NCI-H1092 (cell line): Measurements from ENCODE around the gene SLC12A9.

Experiments used
- DNase-seq: peaks from one replicate; lab custom pipeline; 2025; lab: John Stamatoyannopoulos, UW

The SLC12A9 gene

DNA sequence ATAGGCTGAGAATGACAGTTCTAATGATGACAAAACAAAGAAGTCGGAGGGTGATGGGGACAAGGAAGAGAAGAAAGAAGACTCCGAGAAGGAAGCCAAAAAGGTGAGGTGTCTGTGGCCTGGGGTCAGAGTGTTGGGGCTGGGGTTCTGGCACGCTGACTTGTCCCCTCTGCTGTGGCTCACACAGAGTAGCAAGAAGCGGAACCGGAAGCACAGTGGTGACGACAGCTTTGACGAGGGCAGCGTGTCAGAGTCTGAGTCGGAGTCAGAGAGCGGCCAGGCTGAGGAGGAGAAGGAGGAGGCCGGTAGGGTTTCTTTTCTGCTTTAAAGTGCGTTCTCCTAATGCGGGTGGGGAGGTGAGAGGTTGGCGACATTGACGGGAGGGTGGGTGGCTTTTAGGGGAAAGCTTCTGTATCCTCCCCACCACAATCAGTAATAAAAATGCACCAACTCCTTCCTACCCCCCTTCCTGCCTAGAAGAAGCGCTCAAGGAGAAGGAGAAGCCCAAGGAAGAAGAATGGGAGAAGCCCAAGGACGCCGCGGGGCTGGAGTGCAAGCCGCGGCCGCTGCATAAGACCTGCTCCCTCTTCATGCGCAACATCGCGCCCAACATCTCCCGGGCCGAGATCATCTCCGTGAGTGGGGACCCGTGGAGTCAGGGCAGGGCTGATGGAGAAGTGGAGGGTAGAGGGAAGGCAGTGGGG lies 32.4 kb downstream of the SLC12A9 start:
- DNase-seq, result no peak

DNA sequence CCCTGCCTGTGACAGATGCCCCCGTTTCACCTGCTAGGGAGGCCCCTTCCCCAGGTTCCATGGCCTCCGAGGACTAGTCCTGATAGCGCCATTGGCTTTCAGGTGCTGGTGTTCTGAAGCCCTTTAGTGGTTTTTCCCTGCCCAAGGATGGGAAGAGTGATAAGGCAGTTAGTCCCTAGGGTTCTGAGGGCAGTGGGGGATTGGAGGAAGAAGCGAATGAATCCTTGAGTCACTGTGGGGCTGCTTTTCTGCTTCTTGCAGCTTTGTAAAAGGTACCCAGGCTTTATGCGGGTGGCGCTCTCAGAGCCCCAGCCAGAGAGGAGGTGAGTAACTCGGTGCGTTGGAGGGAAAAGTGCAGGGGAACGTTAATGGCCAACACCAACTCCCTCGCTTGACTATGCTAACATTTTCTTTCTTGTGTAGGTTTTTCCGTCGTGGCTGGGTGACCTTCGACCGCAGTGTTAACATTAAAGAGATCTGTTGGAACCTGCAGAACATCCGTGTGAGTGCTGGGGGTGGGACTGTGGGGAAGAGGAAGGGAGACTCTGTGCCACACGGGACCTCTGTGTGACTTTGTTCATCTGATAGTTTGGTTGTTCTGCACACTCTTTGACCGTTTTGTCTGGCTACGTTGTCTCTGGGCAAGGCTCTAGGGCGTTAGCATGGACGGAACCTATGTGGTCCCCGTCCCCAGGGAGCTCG lies 33.1 kb downstream of the SLC12A9 start:
- no peak for DNase-seq

DNA sequence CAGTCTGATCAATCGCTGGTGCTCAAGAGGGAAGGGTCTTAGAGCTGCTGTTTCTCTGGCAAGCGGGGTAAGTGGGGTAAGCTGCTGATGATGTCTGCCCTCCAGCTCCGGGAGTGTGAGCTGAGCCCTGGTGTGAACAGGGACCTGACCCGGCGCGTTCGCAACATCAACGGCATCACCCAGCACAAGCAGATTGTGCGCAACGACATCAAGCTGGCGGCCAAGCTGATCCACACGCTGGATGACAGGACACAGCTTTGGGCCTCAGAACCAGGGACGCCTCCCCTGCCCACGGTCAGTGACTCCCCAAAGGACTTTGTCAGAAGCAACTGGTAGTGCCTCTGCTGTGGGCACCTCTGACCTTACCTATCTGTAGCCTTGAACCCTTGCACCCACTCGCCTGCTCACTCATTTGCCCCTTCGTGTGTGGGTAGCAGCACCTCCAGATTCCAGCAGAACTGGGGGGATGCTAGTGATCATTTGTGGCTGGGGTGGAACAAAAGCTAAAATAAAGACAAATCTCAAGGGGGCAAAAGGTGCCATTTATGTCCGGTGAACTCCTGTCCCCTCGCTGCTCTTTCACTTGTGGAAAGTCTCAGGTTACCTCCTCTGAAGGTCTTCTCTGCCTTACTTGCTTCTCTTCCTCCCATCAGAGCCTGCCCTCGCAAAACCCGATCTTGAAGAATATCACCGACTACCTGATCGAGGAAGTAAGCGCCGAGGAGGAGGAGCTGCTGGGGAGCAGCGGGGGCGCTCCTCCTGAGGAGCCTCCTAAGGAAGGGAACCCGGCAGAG lies 33.8 kb downstream of the SLC12A9 start:
- DNase-seq, result no peak

DNA sequence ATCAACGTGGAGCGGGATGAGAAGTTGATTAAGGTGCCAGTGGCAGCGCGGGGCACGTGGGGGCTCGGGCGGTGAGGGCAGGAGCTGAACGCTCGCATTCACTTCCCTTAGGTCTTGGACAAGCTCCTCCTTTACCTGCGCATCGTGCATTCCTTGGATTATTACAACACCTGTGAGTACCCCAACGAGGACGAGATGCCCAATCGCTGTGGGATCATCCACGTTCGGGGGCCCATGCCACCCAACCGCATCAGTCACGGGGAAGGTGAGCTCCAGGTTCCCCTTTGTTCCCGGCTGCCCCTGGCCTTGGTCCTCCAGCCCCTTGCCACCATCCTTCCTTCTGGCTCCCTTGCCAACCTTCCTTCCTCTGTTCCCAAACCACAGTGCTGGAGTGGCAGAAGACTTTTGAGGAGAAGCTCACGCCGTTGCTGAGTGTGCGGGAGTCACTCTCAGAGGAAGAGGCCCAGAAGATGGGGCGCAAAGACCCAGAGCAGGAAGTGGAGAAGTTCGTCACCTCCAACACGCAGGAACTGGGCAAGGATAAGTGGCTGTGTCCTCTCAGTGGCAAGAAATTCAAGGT lies 34.5 kb downstream of the SLC12A9 start:
- no peak for DNase-seq

DNA sequence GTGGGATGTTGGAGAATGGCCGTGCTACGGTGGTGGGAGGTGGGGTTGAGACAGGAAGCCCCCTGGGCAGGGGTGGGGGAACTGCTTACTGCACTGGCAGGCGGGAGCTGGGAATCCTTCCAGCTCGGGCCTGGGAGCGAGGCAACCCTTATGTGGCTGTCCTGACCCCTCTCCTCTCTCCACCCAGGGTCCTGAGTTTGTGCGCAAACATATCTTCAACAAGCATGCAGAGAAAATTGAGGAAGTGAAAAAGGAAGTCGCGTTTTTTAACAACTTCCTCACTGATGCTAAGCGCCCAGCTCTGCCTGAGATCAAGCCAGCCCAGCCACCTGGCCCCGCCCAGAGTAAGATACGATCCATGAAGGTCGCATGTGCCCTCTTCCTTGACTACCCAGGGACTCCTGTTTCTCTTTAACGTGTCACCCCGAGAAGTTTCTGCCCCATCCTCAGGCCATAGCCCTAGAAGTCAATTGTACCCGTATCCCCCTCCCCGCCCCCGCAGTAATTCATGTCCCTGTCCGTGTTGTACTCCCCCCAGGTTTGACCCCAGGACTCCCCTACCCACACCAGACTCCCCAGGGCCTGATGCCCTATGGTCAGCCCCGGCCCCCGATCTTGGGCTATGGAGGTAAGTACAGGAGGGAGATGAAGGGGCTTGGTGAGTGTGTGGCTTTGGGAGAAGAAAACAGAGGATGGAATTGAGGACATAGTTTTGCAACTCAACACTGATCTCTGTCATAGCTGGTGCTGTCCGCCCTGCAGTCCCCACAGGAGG lies 35.2 kb downstream of the SLC12A9 start:
- DNase-seq, result no peak

DNA sequence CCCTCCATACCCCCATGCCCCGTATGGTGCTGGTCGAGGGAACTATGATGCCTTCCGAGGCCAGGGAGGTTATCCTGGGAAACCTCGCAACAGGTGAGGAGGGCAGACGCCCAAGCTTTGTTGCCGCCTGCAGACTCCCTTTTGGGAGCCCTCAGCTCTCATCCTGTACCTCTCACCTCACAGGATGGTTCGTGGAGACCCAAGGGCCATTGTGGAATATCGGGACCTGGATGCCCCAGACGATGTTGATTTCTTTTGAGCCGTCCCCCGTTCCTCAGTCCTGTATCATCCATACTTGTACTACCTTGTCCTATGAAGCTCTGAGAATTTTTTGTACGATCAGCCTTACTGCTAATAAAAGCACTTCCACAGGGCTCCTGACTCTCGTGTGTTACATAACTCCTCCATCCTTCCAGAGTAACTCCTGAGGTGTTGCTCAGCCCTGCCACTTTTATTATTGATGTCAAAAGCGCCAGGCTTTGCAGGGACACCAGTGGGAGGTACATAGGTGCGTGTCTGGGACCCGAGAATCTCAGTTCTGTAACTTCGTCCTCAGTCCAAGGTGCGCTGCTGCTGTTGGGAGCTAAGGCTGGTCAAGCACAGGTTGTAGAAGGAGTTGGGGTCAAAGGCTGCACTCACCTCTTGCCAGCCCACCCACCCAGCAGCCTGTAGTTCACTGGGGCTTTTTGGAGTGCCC lies 35.9 kb downstream of the SLC12A9 start:
- DNase-seq, result no peak

DNA sequence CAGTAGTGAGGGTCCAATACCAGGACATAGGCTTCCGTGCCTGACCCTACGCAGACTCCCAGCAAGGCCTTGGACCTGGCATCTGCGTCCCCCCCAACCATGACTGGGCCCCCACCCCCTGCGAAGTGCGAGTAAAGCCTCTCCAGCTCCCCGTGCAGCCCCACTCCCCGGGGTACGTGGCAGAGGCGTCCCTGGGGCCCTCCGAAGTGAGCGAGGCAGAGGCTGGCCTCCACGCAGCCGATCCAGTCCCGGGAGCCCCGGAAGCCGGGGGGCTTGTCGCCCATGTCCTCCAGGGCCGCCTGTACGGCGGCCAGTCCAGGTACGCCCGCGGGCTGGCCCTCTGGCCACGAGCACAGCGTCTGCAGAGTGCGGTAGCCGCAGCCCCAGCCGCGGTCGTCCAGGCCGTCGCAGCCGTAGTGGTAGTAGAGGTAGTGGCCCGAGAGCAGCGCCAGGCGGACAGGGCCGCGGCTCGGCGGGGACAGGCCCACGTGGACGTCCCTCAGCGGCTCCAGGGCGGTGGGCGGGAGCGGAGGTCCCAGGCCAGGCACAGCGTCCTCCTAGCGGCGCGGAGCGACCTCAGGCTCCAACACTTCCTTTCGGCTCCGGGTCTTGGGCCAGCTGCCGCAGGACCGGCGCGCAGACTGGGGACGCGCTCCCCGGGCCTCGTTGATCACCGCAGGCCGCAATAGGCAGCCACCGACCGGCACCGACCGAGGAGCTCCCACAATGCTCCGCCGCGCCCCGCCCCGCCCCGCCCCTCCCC lies 36.7 kb downstream of the SLC12A9 start, which contains the start of gene UFSP1:
UFSP1 (minus strand) TSS at position 728 of the 763 bp plus-strand sequence; CDS start at position 284, 444 bp downstream.
- no peak for DNase-seq

DNA sequence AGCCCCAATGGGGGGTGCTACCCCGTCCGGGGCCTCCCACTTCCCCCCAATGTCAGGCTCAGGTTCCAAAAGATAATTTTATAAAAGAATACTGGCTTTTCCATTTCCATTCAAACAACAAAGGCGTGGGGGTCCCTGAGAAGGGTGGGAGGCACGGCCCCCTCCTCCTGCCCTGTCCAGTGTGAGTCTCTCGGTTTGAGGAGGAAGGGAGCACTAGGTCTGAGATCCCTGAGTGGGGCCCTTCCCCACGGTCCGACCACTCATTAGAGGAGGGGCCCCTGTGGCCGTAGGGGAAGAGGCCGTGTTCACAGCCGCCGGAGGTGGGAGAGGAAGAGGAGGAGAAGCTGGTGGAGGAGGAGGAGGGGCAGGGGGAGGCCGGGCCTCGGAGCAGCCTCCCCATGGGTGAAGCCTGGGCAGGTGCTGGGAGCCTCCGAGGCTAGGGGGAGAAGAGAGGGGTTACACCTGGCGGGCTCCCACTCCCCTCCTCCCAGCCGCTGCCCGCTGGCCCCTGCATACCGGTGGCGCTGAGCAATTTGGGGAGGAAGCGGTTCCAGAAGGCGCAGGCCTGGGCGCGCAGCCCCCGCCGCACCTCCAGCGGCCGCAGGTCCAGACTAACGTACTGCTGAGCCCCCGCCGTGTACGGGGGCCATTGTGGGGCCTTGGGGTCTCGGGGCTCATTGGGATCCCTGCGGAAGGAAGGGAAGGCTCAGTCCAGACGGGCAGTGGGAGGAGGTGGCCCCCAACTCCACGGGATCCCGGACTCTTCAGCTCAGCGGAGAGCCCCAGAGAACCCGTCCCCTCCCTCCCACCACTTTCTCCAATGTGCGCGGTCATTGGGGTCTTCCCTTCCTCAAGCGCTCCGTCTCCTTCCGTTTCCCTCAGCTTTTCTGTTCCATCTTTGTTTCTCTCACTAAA lies 38.4 kb downstream of the SLC12A9 start:
- no peak for DNase-seq

DNA sequence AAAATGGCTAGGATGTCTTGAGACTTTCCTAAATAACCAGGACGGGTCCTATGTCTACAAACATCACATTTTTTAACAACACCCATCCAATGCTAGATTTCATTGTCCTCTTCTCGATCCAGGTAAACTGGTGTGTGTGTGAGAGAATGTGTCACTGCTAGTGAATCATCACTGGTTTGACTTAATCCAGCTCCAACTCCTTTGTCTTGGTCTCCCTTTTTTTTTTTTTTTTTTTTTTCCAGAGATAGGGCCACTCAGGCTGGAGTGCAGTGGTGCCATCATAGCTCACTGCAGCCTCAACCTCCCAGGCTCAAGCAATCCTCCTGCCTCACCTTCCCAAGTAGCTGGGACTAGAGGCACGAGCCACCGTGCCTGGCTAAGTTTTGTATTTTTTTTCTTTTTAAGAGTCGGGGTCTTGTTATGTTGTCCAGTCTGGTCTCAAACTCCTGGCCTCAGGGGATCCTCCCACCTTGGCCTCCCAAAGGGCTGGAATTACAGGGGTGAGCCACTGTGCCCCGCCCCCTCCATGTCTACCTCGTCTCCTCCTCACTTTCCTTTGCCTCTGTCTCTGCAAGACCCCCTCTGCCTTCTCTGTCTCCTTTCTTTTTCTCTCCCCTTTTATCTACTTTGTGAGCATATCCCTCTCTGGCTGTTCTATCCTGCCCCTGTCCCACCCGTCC lies 39.2 kb downstream of the SLC12A9 start:
- DNase-seq, result no peak

DNA sequence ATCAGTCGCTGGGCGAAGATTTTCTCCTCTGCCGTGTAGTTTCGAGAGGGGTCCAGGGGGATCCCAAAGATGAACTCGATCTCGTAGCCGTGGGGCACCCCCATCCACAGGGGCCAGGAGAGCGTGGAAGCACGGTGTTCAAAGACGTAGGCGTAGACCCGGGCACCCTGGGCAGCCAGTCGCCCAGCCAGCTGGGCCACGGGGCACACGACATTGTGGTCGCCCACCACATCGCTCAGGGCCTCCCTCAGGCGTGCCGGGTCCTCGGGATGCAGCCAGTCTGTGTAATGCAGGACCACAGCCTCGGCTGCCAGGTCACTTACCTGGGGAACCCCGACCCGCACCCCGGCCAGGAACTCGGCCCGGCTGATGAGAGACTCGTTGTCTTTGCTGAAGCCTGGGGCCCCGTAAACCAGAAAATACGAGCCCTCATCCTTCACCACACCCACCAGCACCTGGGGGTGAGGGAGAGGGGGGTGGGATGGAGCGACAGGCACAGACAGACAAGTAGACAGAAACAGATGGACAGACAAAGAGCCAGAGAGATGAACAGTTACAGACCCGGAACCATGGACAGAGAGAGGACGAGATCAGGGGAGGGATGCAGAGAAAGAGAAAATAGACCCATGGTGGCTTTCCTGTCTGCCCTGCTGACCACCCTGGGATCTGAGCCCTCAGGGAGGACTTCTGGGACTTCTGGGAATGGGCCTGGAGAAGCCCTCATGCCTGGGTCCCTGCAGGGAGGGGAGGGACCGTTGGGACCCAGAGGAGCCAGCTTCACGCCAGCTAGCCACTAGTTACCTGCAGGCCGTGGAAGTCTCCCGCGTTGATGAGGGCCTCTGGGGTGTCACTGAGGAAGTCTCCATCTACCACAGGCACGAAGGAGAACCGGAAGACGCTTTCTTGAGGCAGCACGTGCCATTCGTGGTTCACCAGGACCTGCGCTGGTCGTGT lies 40.1 kb downstream of the SLC12A9 start:
- DNase-seq, result no peak

DNA sequence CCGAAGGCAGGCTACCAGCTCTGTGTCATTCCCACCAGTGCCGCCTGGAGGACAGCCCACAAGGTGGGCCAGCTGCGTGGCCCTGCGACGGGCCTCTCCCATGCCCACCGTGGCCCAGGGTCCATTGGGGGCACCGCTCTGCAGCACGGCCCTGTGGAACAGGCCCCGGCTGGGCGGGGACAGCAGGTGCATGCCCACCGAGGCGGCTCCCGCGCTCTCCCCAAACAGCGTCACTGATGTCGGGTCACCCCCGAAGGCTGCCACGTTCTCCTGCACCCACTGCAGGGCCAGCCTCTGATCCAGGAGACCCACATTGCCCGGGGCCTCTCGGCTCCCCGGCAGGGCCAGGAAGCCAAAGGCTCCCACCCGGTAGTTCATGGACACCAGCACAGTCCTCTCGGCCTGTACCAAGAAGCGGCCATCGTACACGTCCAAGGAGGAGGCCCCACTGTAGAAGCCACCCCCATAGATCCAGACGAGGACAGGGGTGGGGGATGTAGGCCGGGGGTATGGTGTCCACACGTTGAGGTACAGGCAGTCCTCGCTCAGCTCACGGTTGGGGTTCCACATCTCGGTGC lies 40.9 kb downstream of the SLC12A9 start:
- no peak for DNase-seq

DNA sequence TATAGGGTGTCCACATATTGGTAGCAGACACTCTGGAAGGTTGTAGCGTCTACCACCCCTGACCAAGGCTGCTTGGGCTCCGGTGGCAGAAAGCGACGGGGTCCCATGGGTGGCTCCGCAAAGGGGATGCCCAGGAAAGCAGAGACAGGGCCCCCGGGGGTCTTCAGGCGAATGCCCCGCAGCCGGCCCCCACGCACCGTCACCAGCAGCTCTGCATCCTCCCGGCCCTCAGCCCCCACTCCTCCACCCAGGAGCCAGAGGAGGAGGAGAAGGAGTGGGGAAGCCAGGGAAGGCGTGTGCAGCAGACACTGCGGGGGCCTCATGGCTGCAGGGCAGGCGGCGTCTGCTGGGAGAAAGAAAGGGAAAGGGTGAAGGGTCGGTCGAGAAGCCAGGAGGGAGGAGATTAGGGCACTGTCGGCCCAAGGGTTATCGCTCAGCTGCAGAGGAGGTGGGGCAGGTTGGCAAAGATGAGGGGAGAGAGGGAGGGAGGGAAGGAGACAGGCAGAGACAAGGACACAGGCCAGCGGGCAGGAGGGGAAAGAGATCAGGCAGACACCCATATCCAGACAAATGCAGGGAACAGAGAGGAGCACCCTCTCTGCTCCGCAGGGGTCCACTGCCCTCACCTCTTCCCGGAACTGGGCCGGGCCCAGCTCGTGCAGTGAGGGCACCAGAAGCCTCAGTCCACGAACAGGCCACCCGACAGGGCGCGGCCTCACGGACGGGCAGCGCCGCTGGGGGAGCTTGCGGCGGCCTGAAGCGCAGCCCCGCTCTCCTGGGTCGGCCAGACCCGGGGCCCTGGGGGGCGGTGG lies 41.6 kb downstream of the SLC12A9 start:
- no peak for DNase-seq

DNA sequence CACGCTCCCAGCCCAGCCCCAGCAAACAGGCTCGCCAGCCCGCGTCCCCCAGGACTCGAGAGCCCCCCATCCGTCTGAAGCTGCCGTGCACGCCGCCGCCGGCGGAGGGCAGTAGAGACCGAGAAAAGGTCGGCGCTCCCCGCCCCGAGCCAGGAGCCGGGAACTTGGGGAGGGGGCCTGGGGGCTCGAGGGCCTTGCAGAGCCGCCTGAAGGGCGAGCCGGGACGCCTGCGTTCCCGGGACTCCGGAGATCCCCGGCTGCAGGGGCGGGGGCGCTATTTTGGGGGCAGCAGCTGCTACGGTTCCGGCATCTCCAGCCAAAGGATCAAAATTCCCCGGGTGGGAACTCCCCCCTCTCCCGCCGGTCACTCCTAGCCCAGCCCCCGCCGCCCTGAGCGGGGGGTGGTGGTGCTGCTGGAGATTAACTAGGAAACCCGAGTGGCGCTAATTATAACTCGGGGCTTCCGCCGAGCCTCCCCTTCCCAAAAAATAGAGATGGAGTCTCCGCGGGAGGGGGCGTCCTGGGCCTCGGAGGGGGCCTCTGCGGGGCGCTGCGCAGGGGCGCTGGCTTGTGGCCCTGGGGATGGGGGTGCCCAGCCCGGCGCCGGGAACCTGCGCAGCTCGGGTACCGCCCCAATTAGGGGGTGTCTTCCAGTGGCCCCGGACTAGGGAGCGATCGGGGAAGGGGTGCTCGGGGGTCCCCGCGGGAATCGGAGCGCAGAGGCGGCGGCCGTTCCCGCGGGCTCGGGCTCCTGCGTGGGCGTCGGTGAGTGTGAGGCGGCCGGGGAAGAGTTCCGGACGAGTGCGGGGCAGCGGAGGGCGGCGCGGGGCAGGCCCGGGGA lies 42.6 kb downstream of the SLC12A9 start:
- DNase-seq, result no peak

DNA sequence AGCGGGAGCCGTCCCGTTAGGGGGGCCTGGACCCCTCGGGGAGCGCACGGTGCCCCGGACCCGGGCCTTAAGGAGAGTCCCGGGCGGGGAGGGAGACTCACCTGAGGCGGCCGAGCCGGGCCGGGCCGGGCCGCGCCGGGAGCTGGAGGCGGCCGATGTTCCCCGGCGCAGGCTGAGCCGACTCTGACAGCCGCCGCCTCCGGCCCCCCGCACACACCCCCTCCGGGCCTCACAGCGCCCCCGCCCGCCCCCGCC lies 43.1 kb downstream of the SLC12A9 start, which contains the start of gene ACHE:
ACHE (minus strand) TSS at position 188 of the 255 bp plus-strand sequence. CDS start 1,656 bp downstream, outside the sequence.
- DNase-seq, result no peak

DNA sequence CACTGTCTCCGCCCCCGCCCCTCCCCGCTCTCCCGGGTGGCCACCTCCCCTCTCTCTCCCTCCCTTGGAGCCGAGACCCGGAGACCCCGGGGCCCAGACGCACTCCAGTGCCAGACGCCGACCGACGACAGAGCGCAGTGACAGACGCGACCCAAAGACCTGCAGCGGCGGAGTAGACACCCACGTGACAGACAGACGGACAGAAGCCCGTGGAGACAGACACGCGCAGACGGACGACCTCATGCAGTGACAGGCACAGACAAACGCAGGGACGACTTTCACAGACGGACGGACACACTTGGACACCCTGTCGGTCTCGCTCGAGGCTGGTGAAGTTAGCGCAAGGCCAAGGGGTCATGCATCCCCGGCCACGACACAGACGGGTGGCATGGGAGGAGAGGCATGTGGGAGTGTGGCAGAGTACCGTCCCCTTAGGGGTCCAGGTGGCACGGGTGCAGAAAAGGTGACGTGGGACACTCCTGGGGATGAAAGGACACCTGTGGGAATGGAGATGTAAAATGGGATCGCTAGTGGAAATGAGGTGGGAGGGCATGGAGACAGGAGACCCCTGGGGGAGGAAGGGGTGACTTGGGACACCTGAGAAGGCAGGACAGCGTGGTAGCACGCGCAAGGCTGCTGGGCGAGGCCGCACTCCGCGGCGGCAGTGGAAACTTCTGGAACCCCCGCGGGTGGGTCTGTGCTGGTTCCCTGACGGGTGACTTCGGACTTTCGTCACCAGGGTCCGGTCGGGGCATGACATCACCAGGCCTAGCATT lies 43.6 kb downstream of the SLC12A9 start:
- DNase-seq, result no peak
